Liver (tissue), 9 donors: Measurements from ENCODE around the gene CNOT10. TPM values are rescaled to one million over a fixed set of nuclear protein-coding genes. Genes with fewer than 3 reads are reported as not detected.

Experiments used
- DNase-seq: peaks from one replicate; pipeline ENCODE4 v3.0.0-alpha.2; 2017; ENCODE audit warnings: low spot score
- H3K27ac ChIP-seq, 2 donors: one replicate each; pipeline ENCODE4 v1.7.0; 2013; ENCODE audit warnings: inconsistent platforms in 2 of 2, low read length in 2 of 2, control low read depth in 1 of 2, low read depth in 1 of 2, mild to moderate bottlenecking in 1 of 2
- H3K27me3 ChIP-seq, 4 donors: one replicate each; pipeline versions ENCODE4 v1.6.1 to v1.7.0; 2013; ENCODE audit warnings: low read length in 3 of 4, inconsistent platforms in 1 of 4, mild to moderate bottlenecking in 1 of 4, moderate library complexity in 1 of 4; ENCODE audit not compliant: control insufficient read depth in 4 of 4, insufficient read depth in 4 of 4
- H3K36me3 ChIP-seq, 4 donors: one replicate each; pipeline versions ENCODE4 v1.6.1 to v1.7.0; 2013; ENCODE audit warnings: low read length in 3 of 4, mild to moderate bottlenecking in 3 of 4, low read depth in 1 of 4, moderate library complexity in 1 of 4; ENCODE audit not compliant: control insufficient read depth in 4 of 4, insufficient read depth in 3 of 4
- H3K4me1 ChIP-seq, 4 donors: one replicate each; pipeline versions ENCODE4 v1.6.1 to v1.7.0; 2013; ENCODE audit warnings: low read length in 3 of 4, mild to moderate bottlenecking in 3 of 4, moderate library complexity in 1 of 4; ENCODE audit not compliant: control insufficient read depth in 4 of 4, insufficient read depth in 4 of 4
- H3K4me3 ChIP-seq, 3 donors: one replicate each; pipeline versions ENCODE4 v1.6.1 to v1.7.0; 2013; ENCODE audit warnings: low read length in 3 of 3, control low read depth in 1 of 3, low read depth in 1 of 3, mild to moderate bottlenecking in 1 of 3
- H3K9ac ChIP-seq, 2 donors: one replicate each; pipeline ENCODE4 v1.7.0; 2013; ENCODE audit warnings: low read length in 2 of 2, mild to moderate bottlenecking in 2 of 2, moderate library complexity in 2 of 2, control low read depth in 1 of 2, low read depth in 1 of 2
- H3K9me3 ChIP-seq, 4 donors: one replicate each; pipeline versions ENCODE4 v1.6.1 to v1.7.0; 2013; ENCODE audit warnings: low read length in 3 of 4; ENCODE audit not compliant: control insufficient read depth in 4 of 4
- ATF3 ChIP-seq: IDR thresholded peaks from 2 replicates; pipeline ENCODE4 v1.6.1; 2016; ENCODE audit warnings: antibody characterized with exemption
- CTCF ChIP-seq: fragments of 150-350 bp; IDR thresholded peaks from 2 replicates; pipeline ENCODE4 v1.5.1; 2017; ENCODE audit warnings: improper control_type of control experiment, low read depth, low read length; ENCODE audit not compliant: missing input control
- EGR1 ChIP-seq, 2 donors: IDR thresholded peaks; 2 replicates each; pipeline ENCODE4 v1.6.1; 2016 to 2018; ENCODE audit warnings: antibody characterized with exemption in 2 of 2, low read depth in 2 of 2
- FOXA1 ChIP-seq: IDR thresholded peaks from 2 replicates; pipeline ENCODE4 v1.6.1; 2016; ENCODE audit warnings: antibody characterized with exemption
- FOXA2 ChIP-seq: IDR thresholded peaks from 2 replicates; pipeline ENCODE4 v1.6.1; 2016; ENCODE audit warnings: antibody characterized with exemption
- GABPA ChIP-seq, 2 donors: IDR thresholded peaks in 1 of 2; conservative IDR thresholded peaks in 1 of 2; 2 replicates each; pipeline ENCODE4 v1.6.1; 2016; ENCODE audit warnings: antibody characterized with exemption in 2 of 2, mild to moderate bottlenecking in 1 of 2, moderate library complexity in 1 of 2
- HNF4A ChIP-seq, 2 donors: conservative IDR thresholded peaks; 2 replicates each; pipeline ENCODE4 v1.6.1; 2016; ENCODE audit warnings: antibody characterized with exemption in 2 of 2, mild to moderate bottlenecking in 2 of 2
- HNF4G ChIP-seq: IDR thresholded peaks from 2 replicates; pipeline ENCODE4 v1.6.1; 2016; ENCODE audit warnings: antibody characterized with exemption
- JUND ChIP-seq, 2 donors: IDR thresholded peaks; 2 replicates each; pipeline ENCODE4 v1.6.1; 2016; ENCODE audit warnings: antibody characterized with exemption in 2 of 2
- NR2F2 ChIP-seq: IDR thresholded peaks from 2 replicates; pipeline ENCODE4 v1.6.1; 2016; ENCODE audit warnings: antibody characterized with exemption
- RAD21 ChIP-seq, 2 donors: IDR thresholded peaks; 2 replicates each; pipeline ENCODE4 v1.6.1; 2016; ENCODE audit warnings: antibody characterized with exemption in 2 of 2, mild to moderate bottlenecking in 2 of 2
- RXRA ChIP-seq, 2 donors: IDR thresholded peaks; 2 replicates each; pipeline ENCODE4 v1.6.1; 2017 to 2018; ENCODE audit warnings: antibody characterized with exemption in 2 of 2, mild to moderate bottlenecking in 1 of 2
- SP1 ChIP-seq: IDR thresholded peaks from 2 replicates; pipeline ENCODE4 v1.6.1; 2018; ENCODE audit warnings: antibody characterized with exemption, mild to moderate bottlenecking
- TAF1 ChIP-seq: conservative IDR thresholded peaks from 2 replicates; pipeline ENCODE4 v1.6.1; 2016; ENCODE audit warnings: antibody characterized with exemption, mild to moderate bottlenecking
- YY1 ChIP-seq: IDR thresholded peaks from 2 replicates; pipeline ENCODE4 v1.6.1; 2016; ENCODE audit warnings: antibody characterized with exemption, mild to moderate bottlenecking
- ZBTB33 ChIP-seq: IDR thresholded peaks from 2 replicates; pipeline ENCODE4 v1.6.1; 2016; ENCODE audit warnings: antibody characterized with exemption
- WGBS: extraction: QIAGEN DNeasy Blood & Tissue Kit; methylation state at CpG from one replicate; pipeline ENCODE4 v1.1.7; 2013; 5-methylcytosine and 5-hydroxymethylcytosine counted together
- polyA plus RNA-seq, 2 donors: library from polyadenylated mRNA; stranded (reverse) in 1 of 2; unstranded in 1 of 2; fragments of 200-250 nt in 1 of 2; fragments of >200 nt in 1 of 2; fragmentation: Nextera tagmentation in 1 of 2; extraction: Ambion mirVana in 1 of 2; gene quantifications; one replicate each; pipeline versions ENCODE4 v1.2.1 to v1.2.3, GENCODE V29; 2013 to 2015
- total RNA-seq, 2 donors: library from RNA; depleted of rRNA; stranded (reverse); fragments of >200 nt; gene quantifications; one replicate each; pipeline ENCODE4 v1.2.3, GENCODE V29; 2014
- TF ChIP-seq, protein P1 (sequence below): IDR thresholded peaks from 2 replicates; pipeline ENCODE4 v1.6.1; 2016; ENCODE audit warnings: antibody characterized with exemption, mild to moderate bottlenecking
- TF ChIP-seq, protein P2 (sequence below): IDR thresholded peaks from 2 replicates; pipeline ENCODE4 v1.6.1; 2016; ENCODE audit warnings: antibody characterized with exemption
- donor health status: healthy.
- donor health status: healthy.
- donor health status: healthy.
- donor health status: healthy.
- donor health status: healthy.

Gene CNOT10
- total and polyA plus RNA-seq, 4 donors: 6.7 to 19.6 (median 11.1) TPM

DNA sequence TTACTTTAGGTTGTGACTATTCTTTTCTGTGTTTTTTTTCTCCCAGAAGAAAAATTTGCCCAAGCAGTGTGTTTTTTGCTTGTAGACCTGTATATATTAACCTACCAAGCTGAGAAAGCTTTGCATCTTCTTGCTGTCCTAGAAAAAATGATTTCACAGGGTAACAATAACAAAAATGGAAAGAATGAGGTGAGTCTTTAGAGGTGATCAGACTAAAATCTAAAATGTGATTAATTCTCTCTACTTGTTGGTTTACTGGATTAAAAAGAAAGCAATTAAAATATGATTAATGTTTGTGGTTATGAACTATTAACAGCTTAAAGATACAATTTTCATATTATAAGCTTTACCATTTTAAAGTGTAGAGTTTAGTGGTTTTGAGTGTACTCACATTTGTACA is 28.2 kb downstream of the CNOT10 start (continued):
- no peak for TF ChIP-seq ZBTB33
- TF ChIP-seq EGR1 (IDR thresholded peaks at IDR 0.05; ENCODE audit: low read depth in 2 of 2): no peak

- WGBS: 91% methylated on average over 5 of the region's 5 CpGs
- Histone ChIP-seq H3K9ac (no peak overlapping the region), H3K4me1 (no peaks in the 10 kb centered on the region), H3K27me3 (no peaks in the 10 kb centered on the region), H3K4me3 (no peak overlapping the region), H3K9me3 (no peaks in the 10 kb centered on the region), H3K27ac (no peak overlapping the region), H3K36me3 (peaks cover 0 to 15% (median 6%) of the 10 kb centered on the region in 4 donors)
- TF ChIP-seq SP1 (no peak), GABPA (IDR thresholded peaks at IDR 0.05 in 1 of 2, conservative IDR thresholded peaks at IDR 0.05 in 1 of 2) (no peak), ATF3 (no peak), HNF4G (no peak), FOXA1 (no peak), ZBTB33 (no peak), HNF4A (conservative IDR thresholded peaks at IDR 0.05) (no peak), TAF1 (no peak), RXRA (IDR thresholded peaks at IDR 0.05) (no peak), NR2F2 (no peak), YY1 (no peak), CTCF (no peak), JUND (IDR thresholded peaks at IDR 0.05) (no peak), EGR1 (IDR thresholded peaks at IDR 0.05; ENCODE audit: low read depth in 2 of 2) (no peak), RAD21 (IDR thresholded peaks at IDR 0.05) (no peak), FOXA2 (no peak)
- TF ChIP-seq, protein P1, sequence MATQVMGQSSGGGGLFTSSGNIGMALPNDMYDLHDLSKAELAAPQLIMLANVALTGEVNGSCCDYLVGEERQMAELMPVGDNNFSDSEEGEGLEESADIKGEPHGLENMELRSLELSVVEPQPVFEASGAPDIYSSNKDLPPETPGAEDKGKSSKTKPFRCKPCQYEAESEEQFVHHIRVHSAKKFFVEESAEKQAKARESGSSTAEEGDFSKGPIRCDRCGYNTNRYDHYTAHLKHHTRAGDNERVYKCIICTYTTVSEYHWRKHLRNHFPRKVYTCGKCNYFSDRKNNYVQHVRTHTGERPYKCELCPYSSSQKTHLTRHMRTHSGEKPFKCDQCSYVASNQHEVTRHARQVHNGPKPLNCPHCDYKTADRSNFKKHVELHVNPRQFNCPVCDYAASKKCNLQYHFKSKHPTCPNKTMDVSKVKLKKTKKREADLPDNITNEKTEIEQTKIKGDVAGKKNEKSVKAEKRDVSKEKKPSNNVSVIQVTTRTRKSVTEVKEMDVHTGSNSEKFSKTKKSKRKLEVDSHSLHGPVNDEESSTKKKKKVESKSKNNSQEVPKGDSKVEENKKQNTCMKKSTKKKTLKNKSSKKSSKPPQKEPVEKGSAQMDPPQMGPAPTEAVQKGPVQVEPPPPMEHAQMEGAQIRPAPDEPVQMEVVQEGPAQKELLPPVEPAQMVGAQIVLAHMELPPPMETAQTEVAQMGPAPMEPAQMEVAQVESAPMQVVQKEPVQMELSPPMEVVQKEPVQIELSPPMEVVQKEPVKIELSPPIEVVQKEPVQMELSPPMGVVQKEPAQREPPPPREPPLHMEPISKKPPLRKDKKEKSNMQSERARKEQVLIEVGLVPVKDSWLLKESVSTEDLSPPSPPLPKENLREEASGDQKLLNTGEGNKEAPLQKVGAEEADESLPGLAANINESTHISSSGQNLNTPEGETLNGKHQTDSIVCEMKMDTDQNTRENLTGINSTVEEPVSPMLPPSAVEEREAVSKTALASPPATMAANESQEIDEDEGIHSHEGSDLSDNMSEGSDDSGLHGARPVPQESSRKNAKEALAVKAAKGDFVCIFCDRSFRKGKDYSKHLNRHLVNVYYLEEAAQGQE: no peak
- TF ChIP-seq, protein P2, sequence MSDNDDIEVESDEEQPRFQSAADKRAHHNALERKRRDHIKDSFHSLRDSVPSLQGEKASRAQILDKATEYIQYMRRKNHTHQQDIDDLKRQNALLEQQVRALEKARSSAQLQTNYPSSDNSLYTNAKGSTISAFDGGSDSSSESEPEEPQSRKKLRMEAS: no peak
- no peak for DNase-seq
Observed at GRCh38 chr3:32719335-32719734, 34.3 kb downstream of the CNOT10 start.
